ENCODE data around the gene MOSPD3. TPM values are rescaled to one million over a fixed set of nuclear protein-coding genes. Genes with fewer than 3 reads are reported as not detected.

The MOSPD3 gene
- polyA plus RNA-seq, 1 experiment, result 9.1 TPM

DNA sequence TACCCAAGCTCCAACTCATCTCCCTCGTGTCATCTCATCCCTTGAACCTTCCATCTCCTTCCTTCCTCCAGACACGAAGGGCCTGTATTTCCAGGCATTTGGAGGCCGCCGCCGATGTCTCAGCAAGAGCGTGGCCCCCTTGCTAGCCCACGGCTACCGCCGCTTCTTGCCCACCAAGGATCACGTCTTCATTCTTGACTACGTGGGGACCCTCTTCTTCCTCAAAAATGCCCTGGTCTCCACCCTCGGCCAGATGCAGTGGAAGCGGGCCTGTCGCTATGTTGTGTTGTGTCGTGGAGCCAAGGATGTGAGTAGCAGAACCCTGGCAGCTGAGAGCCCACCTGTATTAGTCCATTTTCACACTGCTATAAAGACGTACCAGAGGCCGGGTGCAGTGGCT, 20.7 kb upstream of the MOSPD3 start:
- DNase-seq (ENCODE audit: low read depth, low spot score), result no peak
- H3K27ac ChIP-seq (ENCODE audit: low read depth, low read length), result no peak overlapping the region
- ChIA-PET CTCF (no interaction called here), POLR2A (no interaction called here)
- H3K9me3 ChIP-seq (ENCODE audit: control insufficient read depth, insufficient read depth, low read length), result no peaks in the 10 kb centered on the region
- no peak for TF ChIP-seq CTCF (IDR thresholded peaks at IDR 0.05; ENCODE audit: low read depth, low read length)
- H3K4me3 ChIP-seq (ENCODE audit: low read depth, low read length), result no peak overlapping the region
- no peaks in the 10 kb centered on the region for H3K27me3 ChIP-seq (ENCODE audit: control insufficient read depth, insufficient read depth, low read length)

DNA sequence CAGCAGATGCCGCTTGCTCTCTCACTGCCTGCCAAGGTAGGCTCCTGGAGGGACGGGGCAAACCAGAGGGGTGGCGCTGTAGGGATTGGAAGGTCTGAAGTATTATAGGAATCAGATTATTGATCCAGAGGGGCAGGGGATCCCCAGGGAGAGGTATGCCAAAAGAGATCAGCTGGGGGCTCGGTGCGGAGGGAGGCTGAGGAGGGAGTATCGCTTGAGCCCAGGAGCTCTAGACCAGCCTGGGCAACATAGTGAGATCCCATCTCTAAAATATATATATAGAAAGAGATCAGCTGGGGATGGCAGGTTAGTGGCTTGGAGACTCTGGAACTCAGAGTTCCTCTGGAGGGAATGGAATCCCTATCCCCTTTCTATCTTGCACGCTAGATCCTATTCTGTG, 17.2 kb upstream of the MOSPD3 start:
- no peak overlapping the region for H3K27ac ChIP-seq (ENCODE audit: low read depth, low read length)
- no peak for TF ChIP-seq CTCF (IDR thresholded peaks at IDR 0.05; ENCODE audit: low read depth, low read length)
- H3K4me3 ChIP-seq (ENCODE audit: low read depth, low read length), result no peak overlapping the region
- H3K9me3 ChIP-seq (ENCODE audit: control insufficient read depth, insufficient read depth, low read length), result no peaks in the 10 kb centered on the region
- no peak for DNase-seq (ENCODE audit: low read depth, low spot score)
- ChIA-PET POLR2A (interaction anchor here (3.3 kb wide), 1 partner anchor 9 kb away, joined by 9 read pairs; the partner anchor contains the start of genes FBXO24 and LRCH4), CTCF (no interaction called here)
- no peaks in the 10 kb centered on the region for H3K27me3 ChIP-seq (ENCODE audit: control insufficient read depth, insufficient read depth, low read length)

- CTCF ChIA-PET, result no interaction called here
- no peaks in the 10 kb centered on the region for H3K9me3 ChIP-seq (ENCODE audit: control insufficient read depth, insufficient read depth, low read length)
- H3K27me3 ChIP-seq (ENCODE audit: control insufficient read depth, insufficient read depth, low read length), result no peaks in the 10 kb centered on the region
- POLR2A ChIA-PET, result interaction anchor here (1.0 to 1.5 kb wide), 2 partner anchors 9 to 12 kb away, joined by 3 read pairs; partner anchors contain the start of genes FBXO24 and LRCH4
- no peak for TF ChIP-seq CTCF (IDR thresholded peaks at IDR 0.05; ENCODE audit: low read depth, low read length)
- H3K4me3 ChIP-seq (ENCODE audit: low read depth, low read length), result no peak overlapping the region
- DNase-seq (ENCODE audit: low read depth, low spot score), result no peak
- no peak overlapping the region for H3K27ac ChIP-seq (ENCODE audit: low read depth, low read length)
These were observed 13.9 kb upstream of the MOSPD3 start for GRCh38 chr7:100598425-100598824.

DNA sequence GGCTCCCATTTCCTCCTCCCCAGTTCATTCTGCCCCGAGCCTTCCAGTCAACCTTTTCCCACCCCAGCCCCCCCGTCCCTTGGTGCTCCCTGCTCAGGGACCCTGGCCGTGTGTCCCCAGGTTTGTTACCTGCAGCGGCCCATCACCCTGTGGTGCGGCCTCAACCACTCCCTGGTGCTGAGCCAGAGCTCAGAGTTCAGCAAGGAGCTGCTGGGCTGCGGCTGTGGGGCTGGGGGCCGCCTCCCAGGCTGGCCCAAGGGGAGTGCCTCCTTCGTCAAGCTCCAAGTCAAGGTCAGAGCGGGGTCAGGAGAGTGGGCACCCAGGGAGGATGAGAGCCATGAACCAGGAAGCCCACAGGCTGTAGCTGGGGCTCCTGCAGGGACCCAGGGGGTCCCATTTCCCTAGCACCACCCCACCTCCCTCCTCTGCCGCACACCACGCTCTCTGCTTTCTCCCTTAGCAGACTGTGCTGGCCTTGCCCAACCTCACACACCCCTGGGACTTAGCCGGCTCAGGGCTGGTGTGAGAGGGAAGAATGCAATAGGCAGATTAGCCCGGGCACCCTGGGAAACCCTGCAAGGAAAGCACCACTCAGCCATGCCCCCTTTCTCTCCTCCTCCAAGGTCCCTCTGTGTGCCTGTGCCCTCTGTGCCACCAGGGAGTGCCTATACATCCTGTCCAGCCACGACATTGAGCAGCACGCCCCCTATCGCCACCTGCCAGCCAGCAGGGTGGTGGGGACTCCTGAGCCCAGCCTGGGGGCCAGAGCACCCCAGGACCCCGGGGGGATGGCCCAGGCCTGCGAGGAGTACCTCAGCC, 12.2 kb upstream of the MOSPD3 start:
- no peak overlapping the region for H3K27ac ChIP-seq (ENCODE audit: low read depth, low read length)
- ChIA-PET POLR2A (no interaction called here), CTCF (no interaction called here)
- no peak for TF ChIP-seq CTCF (IDR thresholded peaks at IDR 0.05; ENCODE audit: low read depth, low read length)
- H3K27me3 ChIP-seq (ENCODE audit: control insufficient read depth, insufficient read depth, low read length), result no peaks in the 10 kb centered on the region
- no peaks in the 10 kb centered on the region; the same call in 1 of the 2 replicates for H3K9me3 ChIP-seq (ENCODE audit: control insufficient read depth, insufficient read depth, low read length)
- H3K4me3 ChIP-seq (ENCODE audit: low read depth, low read length), result no peak overlapping the region
- DNase-seq (ENCODE audit: low read depth, low spot score), result no peak

- ChIA-PET POLR2A (interaction anchor here (3.7 kb wide), 1 partner anchor 15 kb away, joined by 68 read pairs; the partner anchor contains the start of genes FBXO24 and LRCH4), CTCF (no interaction called here)
- no peak for DNase-seq (ENCODE audit: low read depth, low spot score)
- no peak for TF ChIP-seq CTCF (IDR thresholded peaks at IDR 0.05; ENCODE audit: low read depth, low read length)
- Histone ChIP-seq H3K4me3 (ENCODE audit: low read depth, low read length) (no peak overlapping the region), H3K27ac (ENCODE audit: low read depth, low read length) (no peak overlapping the region), H3K9me3 (ENCODE audit: control insufficient read depth, insufficient read depth, low read length) (no peaks in the 10 kb centered on the region; the same call in 1 of the 2 replicates), H3K27me3 (ENCODE audit: control insufficient read depth, insufficient read depth, low read length) (no peaks in the 10 kb centered on the region)
These were observed 11.7 kb upstream of the MOSPD3 start for GRCh38 chr7:100600730-100601038.
